NCI-H345 (cell line): ENCODE data around the gene PI4KB.
A peak's percentile ranks its signal among the peaks of the same experiment; 100 is the strongest.
"Not testable (repeated sequence)": the region's sequence is repeated elsewhere in the genome, so short reads cannot be mapped to it uniquely, and the experiment has no call there.

Experiments
- DNase-seq: peaks from one replicate; lab custom pipeline; 2025; lab: John Stamatoyannopoulos, UW

Gene PI4KB

GRCh38 chr1:151281225-151281968 is 45.8 kb downstream of the PI4KB start:
- DNase-seq = peak; percentile 100

- no peak for DNase-seq
Measured at GRCh38 chr1:151277249-151277648, 50.0 kb downstream of the PI4KB start.

GRCh38 chr1:151275341-151275740 is 51.9 kb downstream of the PI4KB start:
- DNase-seq = not testable (repeated sequence)

GRCh38 chr1:151273924-151274466 is 53.2 kb downstream of the PI4KB start:
- DNase-seq = no peak

GRCh38 chr1:151267760-151268159 is 59.5 kb downstream of the PI4KB start:
- no peak for DNase-seq

- no peak for DNase-seq
Measured at GRCh38 chr1:151266821-151267220, 60.4 kb downstream of the PI4KB start.

- DNase-seq = no peak
Measured at GRCh38 chr1:151266315-151266714, 60.9 kb downstream of the PI4KB start.

- DNase-seq = no peak
Measured at GRCh38 chr1:151265446-151266236, 61.6 kb downstream of the PI4KB start.

GRCh38 chr1:151259351-151259750 is 67.9 kb downstream of the PI4KB start:
- no peak for DNase-seq

GRCh38 chr1:151255381-151255780 is 71.8 kb downstream of the PI4KB start:
- no peak for DNase-seq

GRCh38 chr1:151254217-151255213 is 72.7 kb downstream of the PI4KB start, which contains the start of gene PSMD4:
Gene PSMD4, plus strand, starts transcription at chr1:151254734. Its CDS starts 49 bp downstream, at chr1:151254783.
- DNase-seq = peak; percentile 100

- DNase-seq = peak; percentile 91
Measured at GRCh38 chr1:151251656-151252470, 75.4 kb downstream of the PI4KB start.

GRCh38 chr1:151246786-151247185 is 80.4 kb downstream of the PI4KB start:
- DNase-seq = no peak

GRCh38 chr1:151243683-151244216 is 83.5 kb downstream of the PI4KB start:
- no peak for DNase-seq

- DNase-seq = no peak
Measured at GRCh38 chr1:151242442-151242841, 84.8 kb downstream of the PI4KB start.
